ES-I3 (cell line): ENCODE measurements around the gene WDR73.
"Not testable (repeated sequence)": the region's sequence is repeated elsewhere in the genome, so short reads cannot be mapped to it uniquely, and the experiment has no call there.

Experiments used
- H3K36me3 ChIP-seq: 2 replicates; pipeline ENCODE4 v1.6.1; 2013; ENCODE audit warnings: mild to moderate bottlenecking, low read length, control low read depth, moderate library complexity; ENCODE audit not compliant: insufficient read depth
- H3K4me1 ChIP-seq: 2 replicates; pipeline ENCODE4 v1.6.1; 2013; ENCODE audit warnings: mild to moderate bottlenecking, control low read depth, low read length; ENCODE audit not compliant: insufficient read depth
- H3K9ac ChIP-seq: 2 replicates; pipeline ENCODE4 v1.6.1; 2013; ENCODE audit warnings: low read depth, mild to moderate bottlenecking, low read length, moderate library complexity
- H3K9me3 ChIP-seq: 2 replicates; pipeline ENCODE4 v1.6.1; 2013; ENCODE audit warnings: mild to moderate bottlenecking, low read length, moderate library complexity; ENCODE audit not compliant: control insufficient read depth, insufficient read depth

The WDR73 gene

DNA sequence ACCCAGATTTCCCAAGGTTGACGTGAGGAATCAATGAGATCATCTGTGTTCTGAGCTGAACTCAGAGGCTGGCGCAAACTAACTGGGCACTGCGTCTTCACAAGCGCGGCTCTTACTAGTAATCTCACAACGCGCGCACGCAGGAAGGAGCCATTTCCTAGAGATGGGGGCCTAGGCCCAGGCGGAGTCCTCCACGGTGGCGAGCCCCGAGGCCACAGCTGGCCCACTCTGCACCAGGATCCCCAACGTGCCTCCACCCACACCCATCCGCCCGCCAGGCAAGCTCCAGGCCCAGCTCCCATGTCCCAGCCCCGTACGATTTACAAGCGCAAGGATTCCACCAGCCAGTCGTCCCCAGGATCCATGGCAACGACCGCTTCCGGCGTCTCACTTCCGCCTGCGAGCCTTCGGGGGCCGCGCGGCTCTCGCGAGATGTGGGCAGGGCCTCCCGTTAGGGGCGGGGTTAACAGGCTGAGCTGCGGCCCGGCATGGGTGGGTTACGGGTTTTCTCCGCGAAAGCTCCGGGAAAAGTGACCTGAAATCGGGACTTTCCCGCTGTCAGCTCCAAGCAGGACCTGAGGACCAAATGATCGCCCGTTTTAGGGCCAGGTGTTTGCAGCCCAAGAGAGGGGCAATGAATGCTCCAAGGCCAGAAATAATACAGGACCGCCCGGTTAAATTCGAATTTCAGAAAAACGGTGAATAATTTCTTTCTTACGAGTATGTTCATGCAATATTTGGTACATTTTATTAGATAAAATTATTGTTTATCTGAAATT is at the start of gene WDR73:
WDR73 (minus strand) TSS at position 374 of the 779 bp plus-strand sequence; CDS start at position 365, 9 bp downstream.
- Histone ChIP-seq H3K9ac (peak within 1 kb of the TSS; percentile 91), H3K9me3 (no peaks in the 10 kb centered on the region), H3K36me3 (no peaks in the 10 kb centered on the region), H3K4me1 (no peaks in the 10 kb centered on the region; the same call in 1 of the 2 replicates)

DNA sequence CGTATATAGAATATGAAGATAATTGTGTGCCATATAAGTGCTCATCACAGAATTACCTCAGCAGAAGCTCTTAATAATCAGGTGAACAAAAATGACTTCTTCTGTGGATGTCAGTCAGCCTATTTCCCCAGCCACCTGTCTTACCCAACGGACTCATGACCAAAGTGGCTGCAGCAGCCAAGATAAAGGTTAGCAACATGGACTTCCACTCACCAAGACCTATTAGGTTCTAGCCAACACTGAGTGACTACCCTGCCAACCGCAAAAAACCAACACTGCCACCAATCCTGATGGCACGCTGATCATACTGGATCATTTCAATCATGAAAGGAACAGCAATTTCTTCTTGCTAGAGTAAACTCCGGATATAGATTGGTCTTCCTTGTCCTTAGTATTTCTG is 49.7 kb upstream of the WDR73 start:
- H3K9me3 ChIP-seq, result no peaks in the 10 kb centered on the region
- no peaks in the 10 kb centered on the region; the same call in 1 of the 2 replicates for H3K36me3 ChIP-seq
- no peak overlapping the region for H3K9ac ChIP-seq
- H3K4me1 ChIP-seq, result no peaks in the 10 kb centered on the region

DNA sequence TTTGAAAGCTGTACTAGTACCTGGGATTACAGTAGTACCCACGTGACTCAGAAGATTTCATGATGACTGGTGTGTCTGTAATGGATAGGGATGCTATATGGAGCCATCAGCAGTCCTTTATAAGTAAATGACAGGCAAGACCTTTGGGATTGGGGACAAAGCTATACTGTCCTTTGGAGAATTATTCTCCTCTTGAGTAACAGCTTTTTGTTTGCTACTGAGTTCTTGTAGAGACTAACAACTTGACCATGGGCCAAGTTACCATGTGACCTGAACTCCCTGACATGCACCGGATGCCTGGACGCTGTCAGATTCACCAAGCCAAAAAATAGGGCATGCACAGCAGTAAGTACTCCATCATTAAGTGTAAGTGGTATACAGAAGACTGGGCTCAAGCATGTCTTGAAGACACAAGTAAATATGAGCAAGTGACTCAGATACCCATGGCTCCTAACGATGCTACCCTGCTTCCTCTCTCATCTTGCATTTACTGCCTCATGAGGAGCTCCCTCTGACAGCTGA is 48.9 kb upstream of the WDR73 start:
- H3K36me3 ChIP-seq, result no peaks in the 10 kb centered on the region; the same call in 1 of the 2 replicates
- H3K4me1 ChIP-seq, result no peaks in the 10 kb centered on the region
- no peaks in the 10 kb centered on the region for H3K9me3 ChIP-seq
- no peak overlapping the region for H3K9ac ChIP-seq

DNA sequence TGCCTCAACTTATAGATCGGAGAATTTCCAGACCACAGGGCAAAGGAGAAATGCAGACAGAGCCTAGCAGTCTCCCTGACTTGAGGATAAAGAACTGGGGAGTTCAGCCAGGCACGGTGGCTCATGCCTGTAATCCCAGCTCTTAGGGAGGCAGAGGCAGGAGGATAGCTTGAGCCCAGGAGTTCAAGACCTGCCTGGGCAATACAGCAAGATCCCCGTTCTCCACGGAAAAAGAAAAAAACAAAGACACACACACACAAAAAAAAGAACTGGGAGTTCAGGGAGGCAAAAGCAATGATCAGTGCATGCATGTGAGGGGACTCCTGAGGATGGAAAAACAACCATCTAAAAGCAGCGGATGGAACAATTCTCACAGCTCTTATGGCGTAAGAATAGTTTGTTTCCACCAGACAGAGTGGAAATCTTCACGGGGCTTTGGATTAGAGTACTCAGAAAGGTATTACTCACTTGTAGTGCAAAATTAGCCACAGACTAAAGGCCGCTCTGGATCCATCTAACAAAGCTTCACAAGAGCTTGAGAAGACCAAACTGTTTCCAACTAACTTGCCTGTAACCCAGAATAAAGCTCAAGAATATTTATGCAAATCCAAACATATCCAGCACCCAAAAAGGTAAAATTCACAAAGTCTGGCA is 45.6 kb upstream of the WDR73 start:
- no peak overlapping the region for H3K9ac ChIP-seq
- no peaks in the 10 kb centered on the region; the same call in 1 of the 2 replicates for H3K36me3 ChIP-seq
- H3K9me3 ChIP-seq, result no peaks in the 10 kb centered on the region
- H3K4me1 ChIP-seq, result no peaks in the 10 kb centered on the region

DNA sequence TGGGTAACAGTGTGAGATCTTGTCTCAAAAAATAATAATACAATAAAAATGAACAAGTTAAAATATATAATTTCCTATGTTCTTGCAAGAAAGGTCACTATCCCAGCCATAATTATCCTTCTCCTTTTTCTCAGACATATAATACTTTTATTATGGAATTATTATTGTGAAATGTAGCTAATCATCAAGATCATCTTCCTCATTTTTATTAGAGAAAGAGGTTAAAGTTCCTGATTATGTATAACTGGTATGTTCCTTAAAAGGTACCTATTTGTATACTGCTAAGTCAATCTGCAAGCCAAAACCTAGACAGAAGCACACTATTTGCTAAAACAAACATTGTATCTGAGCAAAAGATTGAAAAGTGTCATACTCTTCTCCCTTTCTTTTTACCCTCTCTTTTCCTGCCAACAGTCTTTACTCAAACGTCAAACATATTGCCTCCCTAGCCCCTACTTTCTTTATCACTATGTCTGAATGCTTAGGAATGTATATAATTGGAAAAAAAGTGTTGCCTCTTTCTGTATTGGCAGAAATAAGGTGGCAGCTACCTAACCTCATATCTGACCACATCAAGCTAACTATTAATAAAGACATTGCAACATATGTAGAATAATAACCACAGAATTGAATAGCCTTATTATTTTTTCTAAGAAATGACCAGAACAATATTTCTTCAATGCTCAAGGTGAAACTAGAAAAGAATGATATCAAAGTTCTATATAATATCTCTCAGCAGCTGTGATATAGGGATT is 43.3 kb upstream of the WDR73 start:
- Histone ChIP-seq H3K4me1 (no peaks in the 10 kb centered on the region), H3K36me3 (no peaks in the 10 kb centered on the region), H3K9me3 (no peaks in the 10 kb centered on the region), H3K9ac (no peak overlapping the region)

DNA sequence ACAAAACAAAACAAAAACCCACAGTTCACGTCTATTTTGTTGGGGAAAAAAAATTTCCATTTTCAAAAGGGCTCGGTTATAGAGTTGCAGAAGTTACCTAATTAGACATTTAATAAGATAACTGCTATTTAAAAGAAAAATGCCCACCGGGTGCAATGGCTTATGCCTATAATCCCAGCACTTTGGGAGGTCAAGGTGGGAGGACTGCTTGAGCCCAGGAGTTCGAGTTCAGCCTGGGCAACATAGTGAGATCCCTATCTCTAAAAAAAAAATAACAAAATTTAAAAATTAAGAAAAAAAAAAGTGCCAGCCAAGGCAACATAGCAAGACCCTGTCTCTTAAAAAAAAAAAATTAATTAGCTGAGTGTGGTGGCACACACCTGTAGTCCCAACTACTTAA is 42.7 kb upstream of the WDR73 start:
- no peaks in the 10 kb centered on the region for H3K4me1 ChIP-seq
- no peaks in the 10 kb centered on the region for H3K9me3 ChIP-seq
- no peak overlapping the region for H3K9ac ChIP-seq
- no peaks in the 10 kb centered on the region for H3K36me3 ChIP-seq

DNA sequence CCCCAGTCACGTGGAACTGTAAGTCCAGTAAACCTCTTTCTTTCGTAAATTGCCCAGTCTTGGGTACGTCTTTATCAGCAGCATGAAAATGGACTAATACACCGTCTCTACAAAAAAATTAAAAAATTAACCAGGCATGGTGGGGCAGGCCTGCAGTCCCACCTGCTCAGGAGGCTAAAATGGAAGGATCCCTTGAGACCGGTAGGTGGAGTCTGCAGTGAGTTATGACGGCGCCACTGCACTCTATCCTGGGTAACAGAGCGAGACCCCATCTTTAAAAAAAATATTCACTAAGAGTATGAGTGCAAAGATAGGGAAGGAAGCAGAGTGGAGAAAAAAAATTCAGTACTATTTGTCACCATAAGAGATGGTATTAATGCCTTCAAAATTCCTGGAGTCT is 36.3 kb upstream of the WDR73 start:
- H3K9me3 ChIP-seq, result no peaks in the 10 kb centered on the region
- peaks cover 8% of the 10 kb centered on the region; the same call in 1 of the 2 replicates for H3K36me3 ChIP-seq
- no peak overlapping the region for H3K9ac ChIP-seq
- H3K4me1 ChIP-seq, result no peaks in the 10 kb centered on the region

DNA sequence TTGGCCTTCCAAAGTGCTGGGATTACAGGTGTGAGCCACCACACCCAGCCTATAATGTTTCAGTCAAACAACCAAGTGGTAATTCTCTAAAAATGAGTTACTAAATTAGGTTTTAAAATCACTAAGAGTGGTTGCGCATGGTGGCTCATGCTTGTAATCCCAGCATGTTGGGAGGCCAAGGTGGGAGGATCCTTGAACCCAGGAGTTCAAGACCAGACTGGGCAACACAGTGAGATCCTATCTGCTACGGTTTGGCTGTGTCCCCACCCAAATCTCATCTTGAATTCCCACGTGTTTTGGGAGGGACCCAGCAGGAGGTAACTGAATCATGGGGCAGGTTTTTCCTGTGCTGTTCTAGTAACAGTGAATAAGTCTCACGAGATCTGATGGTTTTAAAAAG is 35.8 kb upstream of the WDR73 start:
- peaks cover 8% of the 10 kb centered on the region; the same call in 1 of the 2 replicates for H3K36me3 ChIP-seq

DNA sequence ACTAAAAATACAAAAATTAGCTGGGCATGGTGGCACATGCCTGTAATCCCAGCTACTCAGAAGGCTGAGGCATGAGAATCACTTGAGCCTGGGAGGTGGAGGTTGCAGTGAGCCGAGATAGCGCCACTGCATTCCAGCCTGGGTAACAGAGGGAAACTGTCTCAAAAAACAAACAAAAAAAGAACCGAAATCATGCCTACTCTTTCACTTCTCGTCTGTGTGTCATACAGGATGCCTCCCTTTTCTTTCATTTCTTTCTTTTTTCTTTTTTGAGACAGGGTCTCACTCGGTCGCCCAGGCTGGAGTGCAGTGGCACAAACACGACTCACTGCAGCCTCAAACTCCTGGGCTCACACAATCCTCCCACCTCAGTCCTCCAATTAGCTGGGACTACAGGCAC is 32.4 kb upstream of the WDR73 start:
- H3K9me3 ChIP-seq, H3K36me3 ChIP-seq: not testable (repeated sequence)

More for the DNA sequence above, 35.8 kb upstream of the WDR73 start:
- H3K9me3 ChIP-seq, result no peaks in the 10 kb centered on the region
- H3K9ac ChIP-seq, result no peak overlapping the region
- no peaks in the 10 kb centered on the region for H3K4me1 ChIP-seq

DNA sequence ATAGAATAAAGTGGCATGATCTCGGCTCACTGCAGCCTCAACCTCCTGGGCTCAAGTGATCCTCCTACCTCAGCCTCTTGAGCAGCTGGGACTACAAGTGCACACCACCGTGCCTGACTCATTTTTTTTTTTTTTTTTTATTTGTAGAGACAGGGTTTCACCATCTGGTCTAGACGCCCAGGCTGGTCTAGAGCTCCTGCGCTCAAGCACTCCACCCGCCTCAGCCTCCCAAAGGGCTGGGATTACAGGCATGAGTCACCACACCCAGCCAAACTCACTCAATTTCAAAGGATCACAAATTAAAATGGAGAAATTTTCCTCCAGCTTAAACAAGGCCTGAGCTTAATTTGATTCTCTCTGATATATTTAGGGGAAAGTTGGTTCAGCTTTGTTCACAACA is 31.2 kb upstream of the WDR73 start:
- Histone ChIP-seq H3K36me3 (peaks cover 11% of the 10 kb centered on the region), H3K9ac (no peak overlapping the region), H3K9me3 (no peaks in the 10 kb centered on the region), H3K4me1 (no peaks in the 10 kb centered on the region)

More for the DNA sequence above, 32.4 kb upstream of the WDR73 start:
- not testable (repeated sequence) for H3K9ac ChIP-seq, H3K4me1 ChIP-seq

DNA sequence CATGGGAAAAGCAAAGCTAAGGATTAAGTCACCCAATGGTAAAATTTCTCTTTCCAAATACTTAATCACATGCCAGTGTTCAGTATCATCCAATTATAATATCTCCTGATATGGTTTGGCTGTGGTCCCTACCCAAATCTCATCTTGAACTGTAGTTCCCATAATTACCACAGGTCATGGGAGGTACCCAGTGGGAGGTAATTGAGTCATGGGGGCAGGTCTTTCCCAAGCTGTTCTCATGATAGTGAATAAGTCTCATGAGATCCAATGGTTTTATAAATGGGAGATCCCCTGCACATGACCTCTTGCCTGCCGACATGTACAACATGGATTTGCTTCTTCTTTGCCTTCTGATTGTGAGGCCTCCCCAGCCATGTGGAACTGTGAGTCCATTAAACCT is 30.0 kb upstream of the WDR73 start:
- Histone ChIP-seq H3K9me3 (no peaks in the 10 kb centered on the region), H3K9ac (no peak overlapping the region), H3K4me1 (no peaks in the 10 kb centered on the region), H3K36me3 (peaks cover 7% of the 10 kb centered on the region)

DNA sequence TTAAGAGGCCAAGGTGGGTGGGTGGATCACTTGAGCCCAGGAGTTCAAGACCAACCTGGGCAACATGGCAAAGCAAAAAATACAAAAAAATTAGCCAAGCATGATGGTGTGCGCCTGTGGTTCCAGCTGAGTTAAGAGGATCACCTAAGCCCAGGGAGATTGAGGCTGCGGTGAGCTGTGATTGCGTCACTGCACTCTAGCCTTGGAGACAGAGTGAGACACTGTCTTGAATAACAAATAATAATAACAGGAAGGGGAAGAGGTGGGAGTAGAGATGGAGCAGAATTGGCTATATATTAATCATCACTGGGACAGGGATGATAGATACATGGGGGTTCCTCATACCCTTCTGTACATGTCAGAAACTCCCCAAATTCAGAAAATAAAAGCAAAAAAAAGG is 27.7 kb upstream of the WDR73 start:
- no peaks in the 10 kb centered on the region for H3K4me1 ChIP-seq
- H3K36me3 ChIP-seq, result peaks cover 5% of the 10 kb centered on the region

DNA sequence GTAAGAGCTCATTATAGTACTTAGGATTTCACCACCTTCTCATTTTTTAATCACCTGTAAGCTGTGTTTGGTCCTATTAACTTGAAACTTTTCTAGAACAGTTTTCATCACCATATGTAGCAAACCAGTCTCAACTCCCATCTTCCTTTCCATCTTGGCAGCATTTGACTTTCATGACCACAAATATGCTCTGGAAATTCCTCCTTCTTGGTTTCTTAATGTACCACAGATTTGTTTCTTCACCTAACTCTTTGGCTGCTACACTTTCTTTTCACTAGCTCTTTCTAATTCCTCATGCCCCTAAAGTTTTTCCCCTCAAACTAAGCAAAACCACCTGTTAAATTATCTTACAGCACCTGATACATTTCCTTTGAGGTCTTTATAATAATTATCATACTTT is 17.1 kb upstream of the WDR73 start:
- H3K9ac ChIP-seq, result no peak overlapping the region
- H3K4me1 ChIP-seq, result no peaks in the 10 kb centered on the region
- H3K36me3 ChIP-seq, result peaks cover 20% of the 10 kb centered on the region
- no peaks in the 10 kb centered on the region for H3K9me3 ChIP-seq

More for the DNA sequence above, 27.7 kb upstream of the WDR73 start:
- Histone ChIP-seq H3K9ac (no peak overlapping the region), H3K9me3 (no peaks in the 10 kb centered on the region)

DNA sequence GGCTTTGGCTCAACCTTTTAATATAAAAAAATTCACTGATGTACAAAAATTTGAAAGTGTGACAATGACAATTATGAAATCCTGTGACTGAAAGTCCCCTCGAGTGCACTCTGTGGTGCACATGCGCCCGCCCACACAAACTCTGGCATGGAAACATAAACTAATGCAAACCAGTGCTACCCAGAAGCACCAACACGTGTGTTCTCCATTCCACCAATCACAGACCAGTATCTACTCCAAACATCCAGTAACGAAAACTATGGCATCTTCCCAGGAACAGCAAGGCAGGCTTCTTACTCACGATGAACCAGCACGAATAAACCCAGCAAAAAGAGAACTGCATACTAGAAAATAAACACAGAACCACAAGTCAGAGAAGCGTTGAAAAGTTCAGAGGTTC is 15.6 kb upstream of the WDR73 start:
- Histone ChIP-seq H3K9ac (no peak overlapping the region), H3K4me1 (no peaks in the 10 kb centered on the region), H3K36me3 (peaks cover 21% of the 10 kb centered on the region), H3K9me3 (no peaks in the 10 kb centered on the region)
